ENCODE data around the gene HLA-DPB1. TPM values are rescaled to one million over a fixed set of nuclear protein-coding genes. Genes with fewer than 3 reads are reported as not detected.
A peak's percentile ranks its signal among the peaks of the same experiment; 100 is the strongest.

HLA-DPB1 gene
- polyA plus RNA-seq, 6 donors from 2014 or later = 1,951 to 3,267 (median 2,600) TPM

DNA sequence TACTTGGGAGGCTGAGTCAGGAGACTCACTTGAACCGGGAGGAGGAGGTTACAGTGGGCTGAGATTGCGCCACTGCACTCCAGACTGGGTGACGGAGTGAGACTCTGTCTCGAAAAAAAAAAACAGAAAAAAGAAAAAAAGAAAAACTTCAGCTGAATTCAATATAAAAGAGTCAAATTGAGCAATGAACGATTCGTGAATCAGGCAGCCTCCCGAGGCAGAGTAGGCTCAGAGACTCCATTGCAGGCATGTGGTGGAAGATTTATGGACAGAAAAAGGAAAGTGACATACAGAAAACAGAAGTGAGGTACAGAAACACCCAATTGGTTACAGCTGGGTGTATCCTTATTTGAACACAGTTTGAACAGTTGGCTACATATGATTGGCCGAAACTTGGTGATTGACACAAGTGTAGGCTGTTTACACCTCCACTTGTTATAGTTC, 56.3 kb downstream of the HLA-DPB1 start:
- Mint-ChIP-seq H3K4me3 (peak overlapping the region in 2 of 8 donors; percentile 20 to 52), H3K4me1 (peaks cover 0 to 5% (median 0%) of the 10 kb centered on the region in 3 donors), H3K9me3 (no peaks in the 10 kb centered on the region), H3K36me3 (no peaks in the 10 kb centered on the region), H3K27ac (peak overlapping the region in 1 of 6 donors; percentile 63), H3K27me3 (peaks cover 0 to 7% (median 0%) of the 10 kb centered on the region in 3 donors)
- ATAC-seq (ENCODE audit: low read depth in 2 of 2) = no peak
- DNase-seq = no peak

DNA sequence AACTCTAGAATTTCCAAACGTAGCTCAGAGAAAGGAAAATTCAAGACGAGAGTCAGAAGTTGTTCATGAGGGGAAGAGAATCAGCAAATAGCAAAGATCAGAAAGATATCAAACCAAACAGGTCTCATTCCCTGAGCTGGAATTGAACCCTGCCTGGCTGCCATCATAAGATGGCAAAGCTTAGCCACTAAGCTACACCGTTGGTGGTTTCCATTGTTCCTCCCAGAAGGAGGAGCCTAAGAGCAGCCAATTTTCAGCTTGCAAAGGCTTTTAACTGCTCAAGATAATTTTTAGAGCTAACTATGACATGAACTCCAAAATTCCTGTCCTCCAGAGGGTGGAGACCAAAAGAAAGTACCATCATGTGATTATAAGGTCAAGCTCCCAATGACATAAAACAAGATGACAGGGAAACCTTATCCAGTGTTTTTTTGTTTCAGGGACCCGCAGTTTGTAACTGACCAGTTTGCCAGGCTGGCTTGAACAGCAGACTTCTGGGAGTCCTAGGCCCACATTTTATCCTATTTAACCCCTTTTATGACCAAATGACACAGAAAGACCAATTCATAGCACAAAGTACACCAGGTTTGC, 60.6 kb downstream of the HLA-DPB1 start:
- ATAC-seq (ENCODE audit: low read depth in 2 of 2) = no peak
- Mint-ChIP-seq H3K27ac (no peak overlapping the region), H3K36me3 (no peaks in the 10 kb centered on the region), H3K27me3 (peaks cover 0 to 11% (median 3%) of the 10 kb centered on the region in 3 donors), H3K4me3 (no peak overlapping the region), H3K9me3 (no peaks in the 10 kb centered on the region), H3K4me1 (peaks cover 0 to 8% (median 2%) of the 10 kb centered on the region in 3 donors)
- no peak for DNase-seq

Other genes starting within 250 kb of the HLA-DPB1 start
- 10 to 100 TPM; 18.2 to 33.0 (median 25.4) TPM for gene TAP2, start 237.3 kb upstream of the HLA-DPB1 start, polyA plus RNA-seq (ENCODE audit: low read depth in 6 of 6)
- 100 to 1,000 TPM; 297 to 462 (median 380) TPM for gene PSMB8, start 231.9 kb upstream of the HLA-DPB1 start, polyA plus RNA-seq (ENCODE audit: low read depth in 6 of 6)
- 100 to 1,000 TPM; 106 to 215 (median 145) TPM for gene TAP1, start 222.3 kb upstream of the HLA-DPB1 start, polyA plus RNA-seq (ENCODE audit: low read depth in 6 of 6)
- gene PSMB9, start 221.8 kb upstream of the HLA-DPB1 start, polyA plus RNA-seq (ENCODE audit: low read depth in 6 of 6) = 100 to 1,000 TPM; 347 to 677 (median 445) TPM
- 1,000 to 10,000 TPM; 1,171 to 1,354 (median 1,198) TPM for gene HLA-DMB, start 135.0 kb upstream of the HLA-DPB1 start, polyA plus RNA-seq (ENCODE audit: low read depth in 6 of 6)
- gene HLA-DMA, start 122.9 kb upstream of the HLA-DPB1 start, polyA plus RNA-seq (ENCODE audit: low read depth in 6 of 6) = 1,000 to 10,000 TPM; 1,101 to 1,557 (median 1,371) TPM
- gene BRD2, start 107.4 kb upstream of the HLA-DPB1 start, polyA plus RNA-seq (ENCODE audit: low read depth in 6 of 6) = 100 to 1,000 TPM in 1 of 6 donors, 10 to 100 TPM in 5; 26.9 to 148 (median 48.5) TPM
- gene HLA-DOA, start 66.4 kb upstream of the HLA-DPB1 start, polyA plus RNA-seq (ENCODE audit: low read depth in 6 of 6) = 100 to 1,000 TPM; 219 to 598 (median 388) TPM
- 1,000 to 10,000 TPM; 2,534 to 3,526 (median 2,823) TPM for gene HLA-DPA1, start 2.3 kb upstream of the HLA-DPB1 start, polyA plus RNA-seq (ENCODE audit: low read depth in 6 of 6)
- under 1 TPM in 2 of 6 donors, not detected in 4; 0.09 to 0.30 TPM for gene COL11A2, start 116.5 kb downstream of the HLA-DPB1 start, polyA plus RNA-seq (ENCODE audit: low read depth in 6 of 6)
- 10 to 100 TPM in 1 of 6 donors, 1 to 10 TPM in 5; 2.2 to 10.8 (median 7.4) TPM for gene RXRB, start 124.7 kb downstream of the HLA-DPB1 start, polyA plus RNA-seq (ENCODE audit: low read depth in 6 of 6)
- gene SLC39A7, start 124.9 kb downstream of the HLA-DPB1 start, polyA plus RNA-seq (ENCODE audit: low read depth in 6 of 6) = 10 to 100 TPM; 15.6 to 26.0 (median 17.6) TPM
- 10 to 100 TPM; 13.8 to 24.1 (median 21.6) TPM for gene HSD17B8, start 128.7 kb downstream of the HLA-DPB1 start, polyA plus RNA-seq (ENCODE audit: low read depth in 6 of 6)
- 10 to 100 TPM in 1 of 6 donors, 1 to 10 TPM in 5; 2.8 to 12.1 (median 7.4) TPM for gene RING1, start 132.5 kb downstream of the HLA-DPB1 start, polyA plus RNA-seq (ENCODE audit: low read depth in 6 of 6)
- gene VPS52, start 195.9 kb downstream of the HLA-DPB1 start, polyA plus RNA-seq (ENCODE audit: low read depth in 6 of 6) = 10 to 100 TPM in 5 of 6 donors, 1 to 10 TPM in 1; 5.3 to 18.9 (median 14.4) TPM
- over 10,000 TPM in 1 of 6 donors, 1,000 to 10,000 TPM in 5; 6,561 to 10,092 (median 8,290) TPM for gene RPS18, start 196.1 kb downstream of the HLA-DPB1 start, polyA plus RNA-seq (ENCODE audit: low read depth in 6 of 6)
- 10 to 100 TPM; 18.3 to 31.6 (median 22.2) TPM for gene B3GALT4, start 201.1 kb downstream of the HLA-DPB1 start, polyA plus RNA-seq (ENCODE audit: low read depth in 6 of 6)
- 10 to 100 TPM; 50.5 to 78.0 (median 59.3) TPM for gene WDR46, start 213.2 kb downstream of the HLA-DPB1 start, polyA plus RNA-seq (ENCODE audit: low read depth in 6 of 6)
- gene PFDN6, start 213.6 kb downstream of the HLA-DPB1 start, polyA plus RNA-seq (ENCODE audit: low read depth in 6 of 6) = 10 to 100 TPM; 29.4 to 47.8 (median 41.3) TPM
- 10 to 100 TPM; 15.5 to 39.0 (median 17.2) TPM for gene RGL2, start 223.0 kb downstream of the HLA-DPB1 start, polyA plus RNA-seq (ENCODE audit: low read depth in 6 of 6)
- 100 to 1,000 TPM; 450 to 564 (median 508) TPM for gene TAPBP, start 238.1 kb downstream of the HLA-DPB1 start, polyA plus RNA-seq (ENCODE audit: low read depth in 6 of 6)
- gene ZBTB22, start 241.8 kb downstream of the HLA-DPB1 start, polyA plus RNA-seq (ENCODE audit: low read depth in 6 of 6) = 10 to 100 TPM; 19.2 to 29.9 (median 23.8) TPM
- gene DAXX, start 247.0 kb downstream of the HLA-DPB1 start, polyA plus RNA-seq (ENCODE audit: low read depth in 6 of 6) = 100 to 1,000 TPM in 3 of 6 donors, 10 to 100 TPM in 3; 61.4 to 140 (median 102) TPM

All from naive B cell (primary cell).